MM.1S (cell line): ENCODE results near the gene ZDHHC22.

ENCODE experiments used
- DNase-seq: peaks from one replicate; pipeline ENCODE4 v3.0.0-alpha.2; 2015
- H2AFZ ChIP-seq: fragments of 300-600 bp; sonication (generic); 2 replicates; pipeline ENCODE4 v1.6.0; 2016; ENCODE audit warnings: antibody characterized with exemption, low read length
- H3F3A ChIP-seq: fragments of 300-600 bp; sonication (generic); 2 replicates; pipeline ENCODE4 v1.6.1; 2016; ENCODE audit warnings: mild to moderate bottlenecking, antibody characterized with exemption, low read length, moderate library complexity, mixed read lengths; ENCODE audit not compliant: insufficient read depth
- H3K27ac ChIP-seq: fragments of 300-600 bp; sonication (generic); 2 replicates; pipeline ENCODE4 v1.5.1; 2016; ENCODE audit warnings: mild to moderate bottlenecking, low read length
- H3K27me3 ChIP-seq: fragments of 300-600 bp; sonication (generic); replicated peaks from 2 replicates; pipeline ENCODE4 v1.6.0; 2016; ENCODE audit warnings: low read length; ENCODE audit not compliant: insufficient read depth
- H3K36me3 ChIP-seq: fragments of 300-600 bp; sonication (generic); replicated peaks from 2 replicates; pipeline ENCODE4 v1.6.1; 2016; ENCODE audit warnings: mild to moderate bottlenecking, low read length, mixed read lengths; ENCODE audit not compliant: insufficient read depth
- H3K4me1 ChIP-seq: fragments of 300-600 bp; sonication (generic); 2 replicates; pipeline ENCODE4 v1.6.1; 2016; ENCODE audit warnings: low read length, mixed read lengths
- H3K4me2 ChIP-seq: fragments of 300-600 bp; sonication (generic); 2 replicates; pipeline ENCODE4 v1.6.0; 2016; ENCODE audit warnings: low read depth, low read length
- H3K4me3 ChIP-seq: fragments of 300-600 bp; sonication (generic); 2 replicates; pipeline ENCODE4 v1.5.1; 2016; ENCODE audit warnings: low read length, mixed read lengths
- H3K79me2 ChIP-seq: fragments of 300-600 bp; sonication (generic); 2 replicates; pipeline ENCODE4 v1.6.1; 2016; ENCODE audit warnings: mixed run types, low read length, mixed read lengths
- H3K9ac ChIP-seq: fragments of 300-600 bp; sonication (generic); 2 replicates; pipeline ENCODE4 v1.6.1; 2016; ENCODE audit warnings: low read length, mixed read lengths
- H3K9me2 ChIP-seq: fragments of 300-600 bp; sonication (generic); replicated peaks from 2 replicates; pipeline ENCODE4 v1.6.1; 2016; ENCODE audit warnings: mild to moderate bottlenecking, low read length, mixed read lengths; ENCODE audit not compliant: insufficient read depth
- H3K9me3 ChIP-seq: fragments of 300-600 bp; sonication (generic); replicated peaks from 2 replicates; pipeline ENCODE4 v1.6.1; 2016; ENCODE audit warnings: mild to moderate bottlenecking, low read length, mixed read lengths; ENCODE audit not compliant: insufficient read depth
- H4K20me1 ChIP-seq: fragments of 300-600 bp; sonication (generic); 2 replicates; pipeline ENCODE4 v1.6.1; 2016; ENCODE audit warnings: mild to moderate bottlenecking, low read length, moderate library complexity, mixed read lengths; ENCODE audit not compliant: insufficient read depth
- EZH2 ChIP-seq: fragments of 300-600 bp; sonication (generic); optimal IDR thresholded peaks from 2 replicates; pipeline ENCODE3; 2017; ENCODE audit warnings: low read depth, mild to moderate bottlenecking, antibody characterized with exemption, low read length, mixed read lengths
- EZH2phosphoT487 ChIP-seq: fragments of 300-600 bp; sonication (generic); IDR thresholded peaks from 2 replicates; pipeline ENCODE4 v1.6.1; 2018; ENCODE audit warnings: antibody characterized with exemption, low read length
- TF ChIP-seq, protein P1 (sequence below): fragments of 300-600 bp; sonication (generic); IDR thresholded peaks from 2 replicates; pipeline ENCODE4 v1.5.1; 2016; ENCODE audit warnings: antibody characterized with exemption, low read length, mixed read lengths

Gene ZDHHC22

GRCh38 chr14:77103475-77103874 lies 38.1 kb downstream of the ZDHHC22 start:
- Histone ChIP-seq H3K9ac (no peak overlapping the region), H3K4me1 (no peaks in the 10 kb centered on the region), H3K9me3 (no peaks in the 10 kb centered on the region), H3K27me3 (no peaks in the 10 kb centered on the region), H3K4me3 (no peak overlapping the region), H3K79me2 (peaks cover 10% of the 10 kb centered on the region), H4K20me1 (no peaks in the 10 kb centered on the region), H3K9me2 (no peaks in the 10 kb centered on the region), H3K36me3 (no peaks in the 10 kb centered on the region), H3K4me2 (no peak overlapping the region), H3K27ac (no peak overlapping the region), H3F3A (no peaks in the 10 kb centered on the region), H2AFZ (no peak overlapping the region)
- DNase-seq, result no peak
- TF ChIP-seq EZH2 (no peak), EZH2phosphoT487 (no peak)
- TF ChIP-seq, protein P1, sequence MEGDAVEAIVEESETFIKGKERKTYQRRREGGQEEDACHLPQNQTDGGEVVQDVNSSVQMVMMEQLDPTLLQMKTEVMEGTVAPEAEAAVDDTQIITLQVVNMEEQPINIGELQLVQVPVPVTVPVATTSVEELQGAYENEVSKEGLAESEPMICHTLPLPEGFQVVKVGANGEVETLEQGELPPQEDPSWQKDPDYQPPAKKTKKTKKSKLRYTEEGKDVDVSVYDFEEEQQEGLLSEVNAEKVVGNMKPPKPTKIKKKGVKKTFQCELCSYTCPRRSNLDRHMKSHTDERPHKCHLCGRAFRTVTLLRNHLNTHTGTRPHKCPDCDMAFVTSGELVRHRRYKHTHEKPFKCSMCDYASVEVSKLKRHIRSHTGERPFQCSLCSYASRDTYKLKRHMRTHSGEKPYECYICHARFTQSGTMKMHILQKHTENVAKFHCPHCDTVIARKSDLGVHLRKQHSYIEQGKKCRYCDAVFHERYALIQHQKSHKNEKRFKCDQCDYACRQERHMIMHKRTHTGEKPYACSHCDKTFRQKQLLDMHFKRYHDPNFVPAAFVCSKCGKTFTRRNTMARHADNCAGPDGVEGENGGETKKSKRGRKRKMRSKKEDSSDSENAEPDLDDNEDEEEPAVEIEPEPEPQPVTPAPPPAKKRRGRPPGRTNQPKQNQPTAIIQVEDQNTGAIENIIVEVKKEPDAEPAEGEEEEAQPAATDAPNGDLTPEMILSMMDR, result no peak

GRCh38 chr14:77102154-77102553 lies 39.4 kb downstream of the ZDHHC22 start:
- H3K79me2 ChIP-seq, result peaks cover 10% of the 10 kb centered on the region
- H3K27ac ChIP-seq, result no peak overlapping the region
- H3K27me3 ChIP-seq, result no peaks in the 10 kb centered on the region
- no peaks in the 10 kb centered on the region for H3K9me2 ChIP-seq
- H3K36me3 ChIP-seq, result no peaks in the 10 kb centered on the region
- H3K4me2 ChIP-seq, result no peak overlapping the region
- DNase-seq, result no peak
- no peaks in the 10 kb centered on the region for H3K9me3 ChIP-seq
- H4K20me1 ChIP-seq, result no peaks in the 10 kb centered on the region
- H3K9ac ChIP-seq, result no peak overlapping the region
- no peak overlapping the region for H3K4me3 ChIP-seq
- H2AFZ ChIP-seq, result no peak overlapping the region
- no peaks in the 10 kb centered on the region for H3F3A ChIP-seq
- TF ChIP-seq EZH2, result no peak
- no peak for TF ChIP-seq EZH2phosphoT487
- TF ChIP-seq, protein P1, result no peak
- no peaks in the 10 kb centered on the region for H3K4me1 ChIP-seq

- DNase-seq, result no peak
- Histone ChIP-seq H3K36me3 (no peaks in the 10 kb centered on the region), H3K4me3 (no peak overlapping the region), H3K4me1 (no peaks in the 10 kb centered on the region), H3K9me3 (no peaks in the 10 kb centered on the region), H3K27me3 (no peaks in the 10 kb centered on the region), H4K20me1 (no peaks in the 10 kb centered on the region), H3F3A (no peaks in the 10 kb centered on the region), H2AFZ (no peak overlapping the region), H3K4me2 (no peak overlapping the region), H3K79me2 (peaks cover 10% of the 10 kb centered on the region), H3K9ac (no peak overlapping the region), H3K27ac (no peak overlapping the region), H3K9me2 (no peaks in the 10 kb centered on the region)
- TF ChIP-seq EZH2phosphoT487 (no peak), EZH2 (no peak)
- TF ChIP-seq, protein P1, result no peak
Measured at GRCh38 chr14:77100961-77101360, 40.6 kb downstream of the ZDHHC22 start.
